B cell (primary cell): ENCODE measurements around the gene KIF4B.
"Not testable (repeated sequence)": the region's sequence is repeated elsewhere in the genome, so short reads cannot be mapped to it uniquely, and the experiment has no call there.

ENCODE experiments used
- EZH2 ChIP-seq: IDR thresholded peaks from 2 replicates; pipeline ENCODE4 v1.6.1; 2012; ENCODE audit warnings: borderline replicate concordance, low read depth, mild to moderate bottlenecking, moderate library complexity, low read length; ENCODE audit not compliant: insufficient read depth, poor library complexity, severe bottlenecking
- TF ChIP-seq, protein P1 (sequence below): fragments of 200-600 bp; IDR thresholded peaks from one replicate; pipeline ENCODE4 v1.8.0; 2022; ENCODE audit warnings: antibody characterized with exemption, mild to moderate bottlenecking

GRCh38 chr5:155002722-155003121, 10.8 kb upstream of the KIF4B start:
- TF ChIP-seq, protein P1, sequence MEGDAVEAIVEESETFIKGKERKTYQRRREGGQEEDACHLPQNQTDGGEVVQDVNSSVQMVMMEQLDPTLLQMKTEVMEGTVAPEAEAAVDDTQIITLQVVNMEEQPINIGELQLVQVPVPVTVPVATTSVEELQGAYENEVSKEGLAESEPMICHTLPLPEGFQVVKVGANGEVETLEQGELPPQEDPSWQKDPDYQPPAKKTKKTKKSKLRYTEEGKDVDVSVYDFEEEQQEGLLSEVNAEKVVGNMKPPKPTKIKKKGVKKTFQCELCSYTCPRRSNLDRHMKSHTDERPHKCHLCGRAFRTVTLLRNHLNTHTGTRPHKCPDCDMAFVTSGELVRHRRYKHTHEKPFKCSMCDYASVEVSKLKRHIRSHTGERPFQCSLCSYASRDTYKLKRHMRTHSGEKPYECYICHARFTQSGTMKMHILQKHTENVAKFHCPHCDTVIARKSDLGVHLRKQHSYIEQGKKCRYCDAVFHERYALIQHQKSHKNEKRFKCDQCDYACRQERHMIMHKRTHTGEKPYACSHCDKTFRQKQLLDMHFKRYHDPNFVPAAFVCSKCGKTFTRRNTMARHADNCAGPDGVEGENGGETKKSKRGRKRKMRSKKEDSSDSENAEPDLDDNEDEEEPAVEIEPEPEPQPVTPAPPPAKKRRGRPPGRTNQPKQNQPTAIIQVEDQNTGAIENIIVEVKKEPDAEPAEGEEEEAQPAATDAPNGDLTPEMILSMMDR, result not testable (repeated sequence)
- not testable (repeated sequence) for TF ChIP-seq EZH2
